SK-N-MC (cell line): ENCODE measurements around the gene SPRR1B.
"Not testable (repeated sequence)": the region's sequence is repeated elsewhere in the genome, so short reads cannot be mapped to it uniquely, and the experiment has no call there.

ENCODE experiments used
- DNase-seq: peaks from one replicate; pipeline ENCODE4 v3.0.0-alpha.2; 2011; ENCODE audit warnings: low read depth, low spot score
- H3K27ac ChIP-seq: fragments of 200-600 bp; sonication (generic); 2 replicates; pipeline ENCODE4 v1.5.1; 2016; ENCODE audit warnings: mixed run types
- H3K36me3 ChIP-seq: fragments of 200-600 bp; sonication (generic); 2 replicates; pipeline ENCODE4 v1.6.1; 2017; ENCODE audit warnings: antibody characterized with exemption, low read length, mixed read lengths; ENCODE audit not compliant: insufficient read depth
- H3K4me3 ChIP-seq: fragments of 200-600 bp; sonication (generic); 2 replicates; pipeline ENCODE4 v1.5.1; 2016
- H3K9ac ChIP-seq: fragments of 200-600 bp; sonication (generic); 2 replicates; pipeline ENCODE4 v1.8.0; 2017; ENCODE audit warnings: mixed run types, mixed read lengths; ENCODE audit not compliant: insufficient read length
- H3K9me3 ChIP-seq: fragments of 200-600 bp; sonication (generic); 2 replicates; pipeline ENCODE4 v1.6.1; 2017; ENCODE audit warnings: low read depth, mild to moderate bottlenecking, antibody characterized with exemption, low read length, moderate library complexity, mixed read lengths
- EZH2 ChIP-seq: fragments of 200-600 bp; sonication (generic); IDR thresholded peaks from one replicate; pipeline ENCODE4 v1.6.1; 2017; ENCODE audit warnings: antibody characterized with exemption
- FOXP2 ChIP-seq: optimal IDR thresholded peaks from 2 replicates; pipeline ENCODE3; 2011; ENCODE audit warnings: mild to moderate bottlenecking, moderate library complexity; ENCODE audit not compliant: insufficient read depth; ENCODE audit errors: extremely low read length, control extremely low read depth
- POLR2AphosphoS5 ChIP-seq: IDR thresholded peaks from 2 replicates; pipeline ENCODE4 v1.6.1; 2012; ENCODE audit warnings: mild to moderate bottlenecking, low read depth, low read length, borderline replicate concordance

The SPRR1B gene

DNA sequence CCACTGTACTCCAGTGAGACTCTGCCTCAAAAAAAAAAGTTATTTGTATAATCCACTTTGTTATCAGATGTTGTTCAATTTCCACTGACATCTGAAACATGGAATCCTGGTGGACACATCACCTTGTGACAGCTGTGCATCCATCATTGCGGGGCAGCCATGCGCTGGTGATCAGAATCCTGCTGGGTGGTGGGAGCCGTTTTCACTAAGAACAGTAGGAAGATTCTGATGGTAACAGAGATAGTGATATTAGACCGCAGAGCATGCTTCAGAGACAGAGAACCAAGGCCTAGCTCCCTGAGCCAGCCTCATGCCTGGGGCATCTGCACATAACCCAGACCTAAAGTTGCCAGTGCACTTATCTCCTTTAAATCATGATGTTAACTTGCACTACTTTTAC is 32.5 kb upstream of the SPRR1B start:
- no peaks in the 10 kb centered on the region for H3K9me3 ChIP-seq
- H3K9ac ChIP-seq: no peak overlapping the region
- no peak for DNase-seq
- H3K4me3 ChIP-seq: no peak overlapping the region
- no peak for TF ChIP-seq FOXP2
- TF ChIP-seq POLR2AphosphoS5: no peak
- TF ChIP-seq EZH2: no peak
- H3K27ac ChIP-seq: no peak overlapping the region
- H3K36me3 ChIP-seq: no peaks in the 10 kb centered on the region

DNA sequence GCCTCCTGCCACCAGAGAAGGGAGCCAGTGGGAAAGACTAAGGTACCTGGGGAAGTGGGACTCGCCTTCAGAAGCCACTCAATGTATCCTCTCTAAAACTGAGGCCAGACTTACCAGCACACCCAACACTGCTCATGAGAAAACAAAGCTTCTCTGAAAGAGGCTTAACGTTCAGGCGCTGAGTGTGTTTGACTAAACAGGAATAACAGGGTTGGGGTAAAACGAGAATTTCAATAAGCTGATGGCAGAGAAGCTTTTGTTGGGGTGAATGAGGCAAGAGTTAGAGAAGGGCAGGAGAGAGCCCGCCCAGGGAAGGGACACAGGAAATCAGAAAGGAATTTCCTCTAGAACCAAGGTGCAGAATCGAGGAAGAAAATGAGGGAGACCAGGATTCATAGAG is 31.2 kb upstream of the SPRR1B start:
- TF ChIP-seq EZH2: no peak
- TF ChIP-seq FOXP2: no peak
- TF ChIP-seq POLR2AphosphoS5: no peak
- DNase-seq: no peak
- no peak overlapping the region for H3K9ac ChIP-seq
- no peaks in the 10 kb centered on the region for H3K36me3 ChIP-seq
- no peaks in the 10 kb centered on the region for H3K9me3 ChIP-seq
- no peak overlapping the region for H3K27ac ChIP-seq
- H3K4me3 ChIP-seq: no peak overlapping the region

DNA sequence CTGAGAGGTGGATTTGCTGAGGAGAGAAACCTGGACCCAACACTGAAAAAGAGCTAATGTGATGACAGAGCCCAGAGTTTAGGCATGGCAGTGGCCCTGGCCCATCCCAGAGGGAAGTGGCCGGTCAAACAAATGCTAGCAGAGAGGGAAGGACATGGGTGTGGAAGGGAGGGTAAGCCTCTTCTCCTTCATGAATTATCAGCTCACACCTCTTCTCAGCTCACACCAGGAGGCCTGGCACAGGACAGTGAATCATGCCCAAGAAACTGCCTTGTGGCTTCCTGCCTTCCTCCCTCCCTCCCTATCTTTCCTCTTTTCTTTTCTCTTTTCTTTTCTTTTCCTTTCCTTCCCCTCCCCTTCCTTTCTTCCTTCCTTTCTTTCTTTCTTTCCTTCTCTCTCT is 30.7 kb upstream of the SPRR1B start:
- TF ChIP-seq FOXP2: no peak
- no peak for TF ChIP-seq EZH2
- no peak for TF ChIP-seq POLR2AphosphoS5
- DNase-seq: no peak
- no peaks in the 10 kb centered on the region for H3K36me3 ChIP-seq
- H3K9me3 ChIP-seq: no peaks in the 10 kb centered on the region
- no peak overlapping the region for H3K4me3 ChIP-seq
- no peak overlapping the region for H3K27ac ChIP-seq
- H3K9ac ChIP-seq: no peak overlapping the region

DNA sequence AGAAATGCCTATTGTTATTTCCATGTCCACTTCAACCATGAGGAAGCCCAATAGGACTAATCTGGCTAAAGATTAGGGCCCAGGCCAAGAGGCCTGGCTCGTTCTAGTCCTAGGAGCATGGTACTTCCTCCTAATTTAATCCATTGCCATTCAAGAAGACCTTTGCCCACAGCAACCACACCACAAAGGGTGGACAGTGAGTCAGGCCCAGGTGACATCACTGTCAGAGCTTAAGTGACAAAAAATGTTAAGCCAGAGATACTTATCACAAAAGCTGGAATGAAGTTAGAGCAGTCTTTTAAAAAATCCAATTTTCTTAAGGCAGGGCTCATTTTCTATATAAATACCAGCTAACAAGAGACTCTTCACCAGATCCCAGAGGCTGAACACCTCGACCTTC is 29.6 kb upstream of the SPRR1B start, which contains the start of gene SPRR3:
SPRR3 (plus strand) TSS at position 368 of the 400 bp plus-strand sequence. CDS start 1,272 bp downstream, outside the sequence.
- Histone ChIP-seq H3K9me3 (no peaks in the 10 kb centered on the region), H3K27ac (no peak within 1 kb of the TSS), H3K4me3 (no peak within 1 kb of the TSS), H3K36me3 (no peaks in the 10 kb centered on the region), H3K9ac (no peak within 1 kb of the TSS)
- no peak for TF ChIP-seq FOXP2
- TF ChIP-seq EZH2: no peak
- TF ChIP-seq POLR2AphosphoS5: no peak
- no peak for DNase-seq

DNA sequence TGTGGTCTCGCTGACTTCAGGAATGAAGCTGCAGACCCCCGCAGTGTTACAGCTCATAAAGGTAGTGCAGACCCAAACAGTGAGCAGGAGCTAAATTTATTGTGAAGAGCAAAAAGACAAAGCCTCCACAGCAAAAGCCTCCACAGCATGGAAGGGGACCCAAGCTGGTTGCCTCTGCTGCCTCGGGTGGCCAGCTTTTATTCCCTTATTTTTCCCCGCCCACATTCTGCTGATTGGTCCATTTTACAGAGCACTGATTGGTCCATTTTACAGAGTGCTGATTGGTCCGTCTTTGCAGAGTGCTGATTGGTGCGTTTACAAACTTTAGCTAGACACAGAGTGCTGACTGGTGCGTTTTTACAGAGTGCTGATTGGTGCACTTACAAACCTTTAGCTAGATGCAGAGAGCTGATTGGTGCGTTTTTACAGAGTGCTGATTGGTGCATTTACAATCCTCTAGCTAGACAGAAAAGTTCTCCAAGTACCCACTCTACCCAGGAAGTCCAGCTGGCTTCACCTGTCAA is 19.7 kb upstream of the SPRR1B start:
- H3K9ac ChIP-seq, H3K9me3 ChIP-seq, H3K36me3 ChIP-seq, DNase-seq, H3K27ac ChIP-seq, H3K4me3 ChIP-seq: not testable (repeated sequence)

DNA sequence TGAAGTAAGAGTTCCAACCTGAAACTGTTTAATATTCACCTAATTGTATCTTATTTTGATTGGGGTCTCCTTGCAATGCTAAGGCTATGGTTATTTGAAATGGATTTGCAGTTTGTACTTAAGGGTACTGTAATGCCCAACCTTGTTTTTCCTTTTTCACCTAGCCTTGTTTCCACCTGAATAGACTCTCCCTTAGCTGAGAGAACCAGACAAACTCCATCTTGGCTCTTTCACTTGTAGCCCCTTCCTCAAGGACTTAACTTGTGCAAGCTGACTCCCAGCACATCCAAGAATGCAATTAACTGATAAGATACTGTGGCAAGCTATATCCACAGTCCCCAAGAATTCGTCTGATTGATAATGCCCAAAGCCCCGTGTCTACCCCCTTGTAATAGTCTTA is 9.2 kb upstream of the SPRR1B start:
- H3K4me3 ChIP-seq, H3K36me3 ChIP-seq, H3K9me3 ChIP-seq, H3K9ac ChIP-seq, H3K27ac ChIP-seq, DNase-seq: not testable (repeated sequence)

DNA sequence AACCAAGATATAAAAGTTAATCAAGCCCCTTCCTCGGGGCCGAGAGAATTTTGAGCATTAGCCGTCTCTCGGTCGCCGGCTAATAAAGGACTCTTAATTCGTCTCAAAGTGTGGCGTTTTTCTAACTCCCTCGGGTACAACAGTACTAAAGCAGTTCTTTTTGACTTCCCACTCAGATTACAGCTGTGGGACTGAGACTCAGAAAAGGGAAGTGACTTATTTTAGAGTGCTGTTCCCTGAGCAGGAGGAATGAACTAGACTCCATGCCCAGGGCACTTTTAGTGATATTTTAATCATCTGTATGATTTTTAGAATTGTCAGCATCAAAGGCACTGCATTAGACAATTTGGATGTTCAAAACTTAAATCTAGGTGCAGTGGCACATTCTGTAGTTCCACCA is 8.7 kb upstream of the SPRR1B start:
- H3K9ac ChIP-seq, H3K36me3 ChIP-seq, H3K9me3 ChIP-seq, H3K27ac ChIP-seq, DNase-seq, H3K4me3 ChIP-seq: not testable (repeated sequence)

DNA sequence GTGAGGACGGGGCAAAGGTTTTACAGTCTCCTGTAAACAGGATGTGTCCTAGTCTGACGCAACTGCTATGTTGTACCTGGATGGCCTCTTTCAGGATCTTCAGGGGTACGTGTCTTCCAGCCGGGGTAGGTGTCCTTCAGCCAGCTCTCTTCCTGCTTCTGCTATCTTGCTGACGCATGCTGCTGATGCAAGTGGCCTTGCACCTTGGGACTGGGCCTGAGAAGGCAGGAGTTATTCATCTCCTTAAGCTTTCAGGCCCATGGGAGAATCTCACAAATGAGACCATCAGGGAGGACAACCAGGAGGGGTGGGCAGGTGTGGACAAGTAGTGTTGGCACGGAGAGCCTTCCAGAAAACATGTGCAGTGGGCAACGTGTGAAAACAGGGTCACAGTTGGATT is 7.9 kb upstream of the SPRR1B start:
- DNase-seq: no peak
- Histone ChIP-seq H3K9me3 (no peaks in the 10 kb centered on the region), H3K36me3 (no peaks in the 10 kb centered on the region), H3K27ac (no peak overlapping the region), H3K4me3 (no peak overlapping the region), H3K9ac (no peak overlapping the region)
- TF ChIP-seq EZH2 (no peak), FOXP2 (no peak), POLR2AphosphoS5 (no peak)

DNA sequence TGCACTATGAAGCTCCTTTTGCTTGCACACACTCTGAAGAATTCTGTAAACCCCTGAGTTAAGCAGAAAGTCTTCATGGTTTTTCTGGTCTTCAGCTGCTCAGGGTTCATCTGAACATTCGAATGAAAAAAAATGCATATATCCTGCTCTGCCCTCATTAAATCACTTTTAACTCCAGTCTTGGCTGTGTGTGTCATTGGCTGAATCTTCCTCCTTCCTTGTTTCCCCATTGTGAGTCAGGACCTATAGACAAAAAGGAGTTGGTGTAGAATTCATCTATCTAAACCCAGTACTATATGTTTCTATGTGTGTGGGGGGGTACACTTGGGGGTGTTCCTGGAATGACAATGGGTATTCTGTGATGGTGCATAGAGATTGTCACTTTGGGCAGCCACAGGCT is 6.6 kb upstream of the SPRR1B start:
- no peaks in the 10 kb centered on the region for H3K9me3 ChIP-seq
- H3K27ac ChIP-seq: no peak overlapping the region
- no peak overlapping the region for H3K9ac ChIP-seq
- no peaks in the 10 kb centered on the region for H3K36me3 ChIP-seq
- no peak overlapping the region for H3K4me3 ChIP-seq
- TF ChIP-seq POLR2AphosphoS5: no peak
- no peak for TF ChIP-seq EZH2
- no peak for TF ChIP-seq FOXP2
- DNase-seq: no peak

DNA sequence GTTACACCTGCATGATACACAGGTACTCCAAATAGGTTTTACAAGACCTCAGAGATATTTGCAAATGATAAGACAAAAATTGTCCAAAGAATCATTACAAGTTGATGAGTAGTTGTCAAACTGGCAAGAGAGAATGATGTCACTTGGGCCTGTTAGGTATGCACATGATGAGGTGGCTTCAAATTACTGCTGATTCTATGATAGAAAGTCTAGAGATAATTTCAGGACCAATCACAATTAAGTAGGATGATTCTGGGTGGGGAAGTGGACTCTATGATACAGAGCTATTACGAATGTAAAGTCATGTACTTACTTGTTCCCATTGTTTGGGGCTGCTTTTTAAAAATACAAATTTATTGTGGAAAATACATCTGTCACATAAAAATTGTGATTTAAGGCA is 5.2 kb upstream of the SPRR1B start:
- TF ChIP-seq FOXP2: no peak
- no peak for TF ChIP-seq POLR2AphosphoS5
- no peak for TF ChIP-seq EZH2
- Histone ChIP-seq H3K36me3 (no peaks in the 10 kb centered on the region), H3K9ac (no peak overlapping the region), H3K9me3 (no peaks in the 10 kb centered on the region), H3K4me3 (no peak overlapping the region), H3K27ac (no peak overlapping the region)
- DNase-seq: no peak
